ENCODE measurements around the gene LMO7.

DNA sequence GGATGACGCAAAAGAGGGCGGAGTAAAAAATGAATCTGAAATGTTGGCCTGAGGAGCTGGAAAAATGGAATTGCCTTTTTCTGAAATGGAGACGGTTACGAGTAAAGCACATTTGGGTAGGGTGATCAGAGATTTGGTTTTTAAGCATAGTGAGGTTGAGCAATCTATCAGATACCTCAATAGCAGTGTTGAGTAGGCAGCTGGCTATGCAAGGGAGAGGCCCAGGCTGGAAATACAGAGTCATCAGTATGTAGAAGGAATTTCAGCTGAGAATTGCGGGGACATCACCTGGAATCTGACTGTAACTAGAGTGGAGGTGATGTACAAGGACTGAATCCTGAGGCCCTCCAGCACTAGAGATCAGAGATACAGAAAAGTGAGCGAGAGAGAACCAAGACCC, 224.8 kb downstream of the LMO7 start:
- TF ChIP-seq CTCF (IDR thresholded peaks at IDR 0.05 in 8 of 11, conservative IDR thresholded peaks at IDR 0.05 in 3 of 11) (no peak), POLR2A (IDR thresholded peaks at IDR 0.05) (no peak), POLR2AphosphoS5 (IDR thresholded peaks at IDR 0.05) (no peak)

Data from spleen (tissue), 7 donors.